HG02642 (cell line): Measurements from ENCODE around the gene VPS4A.
A peak's percentile ranks its signal among the peaks of the same experiment; 100 is the strongest.

Experiments used
- ATAC-seq: cut with Tn5 transposase; IDR thresholded peaks from one replicate; pipeline ENCODE4 v1.9.1; 2021; ENCODE audit warnings: mild to moderate bottlenecking; ENCODE audit not compliant: unreplicated experiment, poor library complexity

VPS4A gene

GRCh38 chr16:69325784-69326171, 14.6 kb downstream of the VPS4A start:
- ATAC-seq, result no peak

- no peak for ATAC-seq
Measured at GRCh38 chr16:69326172-69326873, 15.2 kb downstream of the VPS4A start.

- ATAC-seq, result no peak
Measured at GRCh38 chr16:69327585-69328310, 16.6 kb downstream of the VPS4A start.

- ATAC-seq, result no peak
Measured at GRCh38 chr16:69328854-69329316, 17.7 kb downstream of the VPS4A start.

- peak; percentile 42 for ATAC-seq
Measured at GRCh38 chr16:69329369-69330285, 18.5 kb downstream of the VPS4A start.

- ATAC-seq, result peak; percentile 93
Measured at GRCh38 chr16:69330286-69331109, 19.3 kb downstream of the VPS4A start, which contains the start of gene PDF. PDF (minus strand) TSS chr16:69330588; CDS start chr16:69330570, 18 bp downstream.

GRCh38 chr16:69334696-69335095, 23.5 kb downstream of the VPS4A start:
- ATAC-seq, result no peak

GRCh38 chr16:69338557-69339288, 27.6 kb downstream of the VPS4A start:
- ATAC-seq, result no peak

GRCh38 chr16:69339289-69340094, 28.3 kb downstream of the VPS4A start, which contains the start of the genes COG8 and NIP7:
COG8 (minus strand) TSS chr16:69339564; CDS start chr16:69339552, 12 bp downstream.
NIP7 (plus strand) TSS chr16:69339772; CDS start chr16:69339830, 58 bp downstream.
- ATAC-seq, result peak; percentile 90

GRCh38 chr16:69340095-69340644, 29.0 kb downstream of the VPS4A start:
- no peak for ATAC-seq

GRCh38 chr16:69344171-69344570, 33.0 kb downstream of the VPS4A start:
- no peak for ATAC-seq

GRCh38 chr16:69345923-69346322, 34.8 kb downstream of the VPS4A start:
- ATAC-seq, result no peak

GRCh38 chr16:69346683-69347082, 35.5 kb downstream of the VPS4A start:
- no peak for ATAC-seq

GRCh38 chr16:69348222-69348621, 37.1 kb downstream of the VPS4A start:
- ATAC-seq, result no peak

GRCh38 chr16:69349536-69349935, 38.4 kb downstream of the VPS4A start:
- no peak for ATAC-seq

- ATAC-seq, result no peak
Measured at GRCh38 chr16:69350536-69351133, 39.5 kb downstream of the VPS4A start.

- ATAC-seq, result no peak
Measured at GRCh38 chr16:69351309-69352027, 40.3 kb downstream of the VPS4A start, which contains the start of gene TMED6. TMED6 (minus strand) TSS chr16:69351786; CDS start chr16:69351753, 33 bp downstream.
